Breast epithelium (tissue), 4 donors: ENCODE results near the gene FPR2. TPM values are rescaled to one million over a fixed set of nuclear protein-coding genes. Genes with fewer than 3 reads are reported as not detected.
A peak's percentile ranks its signal among the peaks of the same experiment; 100 is the strongest.
"Not testable (repeated sequence)": the region's sequence is repeated elsewhere in the genome, so short reads cannot be mapped to it uniquely, and the experiment has no call there.

Experiments used
- DNase-seq, 2 donors: peaks; one replicate each; pipeline ENCODE4 v3.0.0-alpha.2; 2019; ENCODE audit warnings: low spot score in 2 of 2
- H3K27ac ChIP-seq, 2 donors: fragments of 200-600 bp; sonication (generic) in 1 of 2; one replicate each; pipeline ENCODE4 v1.5.1; 2016 to 2019; ENCODE audit warnings: mild to moderate bottlenecking in 1 of 2
- H3K27me3 ChIP-seq, 2 donors: fragments of 200-600 bp; sonication (generic) in 1 of 2; one replicate each; pipeline versions ENCODE4 v1.5.1 to v1.6.0; 2017 to 2019; ENCODE audit warnings: control low read depth in 1 of 2, mild to moderate bottlenecking in 1 of 2
- H3K36me3 ChIP-seq: fragments of 200-600 bp; one replicate; pipeline ENCODE4 v1.5.1; 2019
- H3K4me1 ChIP-seq, 2 donors: fragments of 200-600 bp; sonication (generic); one replicate each; pipeline ENCODE4 v1.5.1; 2016 to 2019; ENCODE audit warnings: control low read depth in 1 of 2
- H3K4me3 ChIP-seq, 3 donors: fragments of 200-600 bp; sonication (generic); 1 replicate in 2 of 3; 2 replicates in 1 of 3; pipeline ENCODE4 v1.5.1; 2016 to 2019; ENCODE audit warnings: mild to moderate bottlenecking in 3 of 3, moderate library complexity in 2 of 3
- H3K9me3 ChIP-seq, 2 donors: fragments of 200-600 bp; sonication (generic) in 1 of 2; one replicate each; pipeline ENCODE4 v1.5.1; 2016 to 2019; ENCODE audit warnings: control low read depth in 1 of 2
- POLR2A ChIP-seq: fragments of 450-650 bp; IDR thresholded peaks from one replicate; pipeline ENCODE4 v1.6.1; 2016; ENCODE audit warnings: antibody characterized with exemption, mild to moderate bottlenecking, moderate library complexity
- POLR2AphosphoS5 ChIP-seq, 3 donors: sonication (generic); formaldehyde crosslinking; IDR thresholded peaks; one replicate each; pipeline ENCODE4 v1.6.1; 2017; ENCODE audit warnings: antibody characterized with exemption in 3 of 3
- intact Hi-C: fragments of 100-400 bp; cut with DNase I; formaldehyde crosslinking; loops from one replicate; pipeline ENCODE4 v1.15.1; 2023; ENCODE audit warnings: low total_unique reads
- total RNA-seq, 3 donors: library from RNA; depleted of rRNA; stranded (reverse); fragments of >200 nt; gene quantifications; one replicate each; pipeline ENCODE4 v1.1.0, GENCODE V29; 2016
- TF ChIP-seq, protein P1 (sequence below), 3 donors: fragments of 450-650 bp; IDR thresholded peaks; one replicate each; pipeline ENCODE4 v1.5.1; 2016 to 2017; ENCODE audit warnings: antibody characterized with exemption in 3 of 3, mild to moderate bottlenecking in 3 of 3, moderate library complexity in 3 of 3

The FPR2 gene
- total RNA-seq, 3 donors from 2014 or later = 0.15 to 0.98 (median 0.32) TPM

- H3K27ac ChIP-seq = no peak overlapping the region
- peaks cover 2 to 9% of the 10 kb centered on the region in 2 donors for H3K9me3 ChIP-seq
- TF ChIP-seq, protein P1, sequence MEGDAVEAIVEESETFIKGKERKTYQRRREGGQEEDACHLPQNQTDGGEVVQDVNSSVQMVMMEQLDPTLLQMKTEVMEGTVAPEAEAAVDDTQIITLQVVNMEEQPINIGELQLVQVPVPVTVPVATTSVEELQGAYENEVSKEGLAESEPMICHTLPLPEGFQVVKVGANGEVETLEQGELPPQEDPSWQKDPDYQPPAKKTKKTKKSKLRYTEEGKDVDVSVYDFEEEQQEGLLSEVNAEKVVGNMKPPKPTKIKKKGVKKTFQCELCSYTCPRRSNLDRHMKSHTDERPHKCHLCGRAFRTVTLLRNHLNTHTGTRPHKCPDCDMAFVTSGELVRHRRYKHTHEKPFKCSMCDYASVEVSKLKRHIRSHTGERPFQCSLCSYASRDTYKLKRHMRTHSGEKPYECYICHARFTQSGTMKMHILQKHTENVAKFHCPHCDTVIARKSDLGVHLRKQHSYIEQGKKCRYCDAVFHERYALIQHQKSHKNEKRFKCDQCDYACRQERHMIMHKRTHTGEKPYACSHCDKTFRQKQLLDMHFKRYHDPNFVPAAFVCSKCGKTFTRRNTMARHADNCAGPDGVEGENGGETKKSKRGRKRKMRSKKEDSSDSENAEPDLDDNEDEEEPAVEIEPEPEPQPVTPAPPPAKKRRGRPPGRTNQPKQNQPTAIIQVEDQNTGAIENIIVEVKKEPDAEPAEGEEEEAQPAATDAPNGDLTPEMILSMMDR (IDR thresholded peaks at IDR 0.05) = no peak
- TF ChIP-seq POLR2A (no peak), POLR2AphosphoS5 (IDR thresholded peaks at IDR 0.05) (no peak)
- DNase-seq = peak in 1 of 2 donors; percentile 21
- intact Hi-C loops = loop anchor here (5.0 kb wide), 1 partner anchor 764 kb away; no protein-coding TSS in a partner anchor
- H3K4me3 ChIP-seq = no peak overlapping the region
- peaks cover 0 to 31% of the 10 kb centered on the region in 2 donors for H3K27me3 ChIP-seq
- no peaks in the 10 kb centered on the region for H3K4me1 ChIP-seq
- H3K36me3 ChIP-seq = no peaks in the 10 kb centered on the region
These were observed 25.1 kb upstream of the FPR2 start for GRCh38 chr19:51735759-51736449.

DNA sequence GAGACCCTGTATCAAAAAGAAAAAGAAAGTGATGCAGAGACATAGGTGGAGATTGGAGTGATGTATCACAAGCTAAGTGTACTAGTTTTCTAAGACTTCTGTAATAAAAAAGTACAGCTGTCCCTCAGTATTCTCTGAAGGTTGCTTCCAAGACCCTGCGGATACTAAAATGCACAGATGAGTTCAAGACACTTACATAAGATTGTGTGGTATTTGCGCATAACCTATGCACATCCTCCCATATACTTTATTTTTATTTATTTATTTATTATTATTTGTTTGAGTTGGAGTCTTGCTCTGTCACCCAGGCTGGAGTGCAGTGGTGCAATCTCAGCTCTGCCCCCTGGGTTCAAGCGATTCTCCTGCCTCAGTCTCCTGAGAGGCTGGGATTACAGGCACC lies 23.6 kb upstream of the FPR2 start:
- Histone ChIP-seq H3K4me1 (no peaks in the 10 kb centered on the region), H3K4me3 (no peak overlapping the region), H3K36me3 (no peaks in the 10 kb centered on the region), H3K27me3 (peaks cover 0 to 31% of the 10 kb centered on the region in 2 donors), H3K27ac (no peak overlapping the region), H3K9me3 (no peaks in the 10 kb centered on the region)
- no peak for DNase-seq
- intact Hi-C loops = loop anchor here (5.0 kb wide), 1 partner anchor 765 kb away; no protein-coding TSS in a partner anchor
- TF ChIP-seq, protein P1 (IDR thresholded peaks at IDR 0.05) = no peak
- TF ChIP-seq POLR2AphosphoS5 (IDR thresholded peaks at IDR 0.05) = no peak
- TF ChIP-seq POLR2A = no peak

DNA sequence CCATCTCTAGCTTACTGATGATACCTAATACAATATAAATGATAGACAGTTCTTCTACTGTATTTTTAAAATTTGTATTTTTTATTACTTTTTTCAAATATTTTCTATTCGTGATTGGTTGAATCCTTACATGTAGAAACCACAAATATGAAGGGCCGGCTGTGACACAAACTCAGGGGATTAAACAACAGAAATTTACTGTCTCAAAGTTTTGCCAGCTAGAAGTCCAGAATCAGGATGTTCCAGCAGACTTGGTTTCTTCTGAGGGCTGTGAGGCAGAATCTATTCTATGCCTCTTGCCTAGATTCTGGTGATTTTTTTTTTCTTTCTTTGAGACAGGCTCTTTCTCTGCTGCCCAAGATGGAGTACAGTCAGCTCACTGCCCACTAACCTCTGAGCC lies 23.1 kb upstream of the FPR2 start:
- Histone ChIP-seq H3K4me1 (no peaks in the 10 kb centered on the region), H3K4me3 (no peak overlapping the region), H3K36me3 (no peaks in the 10 kb centered on the region), H3K27me3 (peaks cover 0 to 31% of the 10 kb centered on the region in 2 donors), H3K27ac (no peak overlapping the region), H3K9me3 (no peaks in the 10 kb centered on the region)
- TF ChIP-seq, protein P1 (IDR thresholded peaks at IDR 0.05) = no peak
- TF ChIP-seq POLR2AphosphoS5 (IDR thresholded peaks at IDR 0.05) (no peak), POLR2A (no peak)
- intact Hi-C loops = loop anchor here (5.0 kb wide), 1 partner anchor 766 kb away; no protein-coding TSS in a partner anchor
- no peak for DNase-seq

- not testable (repeated sequence) for H3K4me1 ChIP-seq, H3K36me3 ChIP-seq, H3K27ac ChIP-seq, DNase-seq, H3K9me3 ChIP-seq, H3K4me3 ChIP-seq
- H3K27me3 ChIP-seq = peaks cover 0 to 31% of the 10 kb centered on the region in 2 donors
- intact Hi-C loops = loop anchor here (5.0 kb wide), 1 partner anchor 766 kb away; no protein-coding TSS in a partner anchor
These were observed 22.5 kb upstream of the FPR2 start for GRCh38 chr19:51738523-51738922.

GRCh38 chr19:51739466-51740213 lies 21.3 kb upstream of the FPR2 start:
- H3K4me1 ChIP-seq = no peaks in the 10 kb centered on the region
- H3K9me3 ChIP-seq = no peaks in the 10 kb centered on the region
- no peak for DNase-seq
- TF ChIP-seq, protein P1 (IDR thresholded peaks at IDR 0.05) = no peak
- TF ChIP-seq POLR2A (no peak), POLR2AphosphoS5 (IDR thresholded peaks at IDR 0.05) (no peak)
- intact Hi-C loops = loop anchor here (5.0 kb wide), 1 partner anchor 767 kb away; no protein-coding TSS in a partner anchor
- H3K36me3 ChIP-seq = no peaks in the 10 kb centered on the region
- H3K27ac ChIP-seq = no peak overlapping the region
- H3K4me3 ChIP-seq = no peak overlapping the region
- peaks cover 0 to 31% of the 10 kb centered on the region in 2 donors for H3K27me3 ChIP-seq
